HepG2 (cell line): ENCODE data around the gene ARMC8. TPM values are rescaled to one million over a fixed set of nuclear protein-coding genes. Genes with fewer than 3 reads are reported as not detected.

Source experiments
- ATAC-seq: fragments of 200-7000 bp; cut with Tn5 transposase; 3 replicates; pipeline ENCODE4 v1.9.1; 2020; ENCODE audit warnings: mild to moderate bottlenecking, moderate library complexity
- BruUV-seq: library from RNA; stranded (reverse); fragments of 400-500 nt; replicated peaks from 2 replicates; lab custom pipeline; 2021; lab: Mats Ljungman, UMichigan
- CTCF ChIA-PET: fragments of 300-600 bp; formaldehyde crosslinking; extraction: SDS; loops from one replicate; lab custom pipeline; 2021; ENCODE audit warnings: low total read pairs, inconsistent platforms, low intra/inter-chr PET ratio; lab: Yijun Ruan, JAX
- POLR2A ChIA-PET: fragments of 350-600 bp; sonication (Branson Sonifier 250); formaldehyde crosslinking; loops from one replicate; lab custom pipeline; 2020; ENCODE audit warnings: antibody characterized with exemption, inconsistent platforms; lab: Yijun Ruan, JAX
- DNase-seq: peaks from one replicate; pipeline ENCODE4 v3.0.0-alpha.2; 2015; ENCODE audit warnings: low spot score
- FAIRE-seq: peaks from 3 replicates; lab custom pipeline; 2011; peaks lifted over from hg19 to GRCh38; lab: Jason Lieb, UNC
- H2AFZ ChIP-seq: one replicate; pipeline ENCODE4 v1.6.1; 2011; ENCODE audit warnings: low read length, inconsistent platforms
- H3K27ac ChIP-seq: fragments of 300-600 bp; 3 replicates; pipeline ENCODE4 v1.8.0; 2011; ENCODE audit warnings: mixed run types, mild to moderate bottlenecking, mixed read lengths, low read length, inconsistent platforms; ENCODE audit not compliant: insufficient read depth; ENCODE audit errors: extremely low read length
- H3K27me3 ChIP-seq, 2 experiments: fragments of 200-600 bp in 1 of 2; 2 replicates in 1 of 2; 3 replicates in 1 of 2; pipeline versions ENCODE4 v1.6.0 to v1.8.0; 2011; ENCODE audit warnings: low read length in 2 of 2, mild to moderate bottlenecking in 2 of 2, moderate library complexity in 2 of 2, inconsistent platforms in 1 of 2; ENCODE audit not compliant: insufficient read depth in 2 of 2, control insufficient read depth in 1 of 2
- H3K36me3 ChIP-seq, 2 experiments: fragments of 200-600 bp in 1 of 2; replicated peaks in 1 of 2; 2 replicates in 1 of 2; 3 replicates in 1 of 2; pipeline versions ENCODE4 v1.5.1 to v1.8.0; 2011; ENCODE audit warnings: low read length in 2 of 2, inconsistent platforms in 1 of 2; ENCODE audit not compliant: insufficient read depth in 2 of 2, control insufficient read depth in 1 of 2
- H3K4me1 ChIP-seq: 2 replicates; pipeline ENCODE4 v1.5.1; 2012; ENCODE audit warnings: low read length, inconsistent platforms; ENCODE audit not compliant: insufficient read depth
- H3K4me2 ChIP-seq: 2 replicates; pipeline ENCODE4 v1.6.0; 2011; ENCODE audit warnings: low read depth, low read length, inconsistent platforms
- H3K4me3 ChIP-seq, 3 experiments: fragments of 200-600 bp in 1 of 3; sonication (generic), shearing (Covaris generic) in 1 of 3; replicated peaks in 1 of 3; 2 replicates each; pipeline ENCODE4 v1.5.1; 2011 to 2016; ENCODE audit warnings: low read length in 3 of 3, inconsistent platforms in 2 of 3, low read depth in 2 of 3, mild to moderate bottlenecking in 2 of 3, control low read depth in 1 of 3, mixed read lengths in 1 of 3; ENCODE audit not compliant: insufficient read depth in 1 of 3
- H3K79me2 ChIP-seq: one replicate; pipeline ENCODE4 v1.6.1; 2011; ENCODE audit warnings: low read length, inconsistent platforms; ENCODE audit not compliant: insufficient read depth
- H3K9ac ChIP-seq: 2 replicates; pipeline ENCODE4 v1.6.0; 2011; ENCODE audit warnings: mild to moderate bottlenecking, low read depth, low read length, inconsistent platforms; ENCODE audit not compliant: insufficient read depth
- H3K9me3 ChIP-seq: 2 replicates; pipeline ENCODE4 v1.5.1; 2012; ENCODE audit warnings: mild to moderate bottlenecking, low read length
- H4K20me1 ChIP-seq: 2 replicates; pipeline ENCODE4 v1.6.0; 2011; ENCODE audit warnings: inconsistent platforms, mild to moderate bottlenecking, low read length, moderate library complexity; ENCODE audit not compliant: insufficient read depth
- DNMT3B ChIP-seq: conservative IDR thresholded peaks from 2 replicates; pipeline ENCODE4 v1.6.1; 2016; ENCODE audit warnings: missing biosample characterization, control low read depth
- HDAC6 ChIP-seq: fragments of 200-600 bp; sonication (generic); IDR thresholded peaks from 2 replicates; pipeline ENCODE4 v1.7.0; 2017; ENCODE audit warnings: mild to moderate bottlenecking, antibody characterized with exemption, low read length, low read depth
- HHEX ChIP-seq: IDR thresholded peaks from 2 replicates; pipeline ENCODE4 v1.6.1; 2016; ENCODE audit warnings: control low read depth
- HNRNPH1 ChIP-seq: fragments of 200-400 bp; formaldehyde crosslinking; optimal IDR thresholded peaks from 2 replicates; pipeline ENCODE3; 2017; ENCODE audit warnings: mild to moderate bottlenecking, low read depth, low read length
- MED13 ChIP-seq: sonication (generic); formaldehyde crosslinking; IDR thresholded peaks from 2 replicates; pipeline ENCODE4 v1.5.0; 2020; ENCODE audit warnings: missing genetic modification reagents
- MNT ChIP-seq: fragments of 450-650 bp; IDR thresholded peaks from 2 replicates; pipeline ENCODE4 v1.6.1; 2016
- MZF1 ChIP-seq: sonication (generic); formaldehyde crosslinking; IDR thresholded peaks from 2 replicates; pipeline ENCODE4 v1.8.1; 2023; ENCODE audit warnings: mild to moderate bottlenecking, missing genetic modification reagents, borderline replicate concordance
- PLSCR1 ChIP-seq: sonication (generic); formaldehyde crosslinking; IDR thresholded peaks from 2 replicates; pipeline ENCODE4 v1.5.0; 2020; ENCODE audit warnings: missing genetic modification reagents, mild to moderate bottlenecking, borderline replicate concordance
- SATB2 ChIP-seq: sonication (generic); formaldehyde crosslinking; IDR thresholded peaks from 2 replicates; pipeline ENCODE4 v1.5.0; 2020; ENCODE audit warnings: missing genetic modification reagents
- SKIL ChIP-seq: sonication (generic); formaldehyde crosslinking; IDR thresholded peaks from 2 replicates; pipeline ENCODE4 v1.8.0; 2022; ENCODE audit warnings: missing genetic modification reagents, mild to moderate bottlenecking, moderate library complexity, borderline replicate concordance
- SRY ChIP-seq: sonication (generic); formaldehyde crosslinking; IDR thresholded peaks from 2 replicates; pipeline ENCODE4 v1.8.0; 2022; ENCODE audit warnings: mild to moderate bottlenecking, missing genetic modification reagents
- ZBTB26 ChIP-seq: IDR thresholded peaks from 2 replicates; pipeline ENCODE4 v1.6.1; 2016; ENCODE audit warnings: missing compliant biosample characterization, missing genetic modification reagents, borderline replicate concordance
- ZFP41 ChIP-seq: sonication (generic); formaldehyde crosslinking; IDR thresholded peaks from 2 replicates; pipeline ENCODE4 v1.4.0; 2020; ENCODE audit warnings: mild to moderate bottlenecking, missing genetic modification reagents, borderline replicate concordance
- ZNF816 ChIP-seq: sonication (generic); formaldehyde crosslinking; IDR thresholded peaks from 2 replicates; pipeline ENCODE4 v1.8.0; 2022; ENCODE audit warnings: missing genetic modification reagents, mild to moderate bottlenecking, borderline replicate concordance
- ZXDC ChIP-seq: sonication (generic); formaldehyde crosslinking; IDR thresholded peaks from 2 replicates; pipeline ENCODE4 v1.5.0; 2020; ENCODE audit warnings: mild to moderate bottlenecking, missing genetic modification reagents
- WGBS: methylation state at CpG from one replicate; pipeline ENCODE4 v1.1.6; 2017; ENCODE audit warnings: low lambda C conversion rate; 5-methylcytosine and 5-hydroxymethylcytosine counted together
- in situ Hi-C: cut with HindIII; loops from 2 replicates; pipeline ENCODE4 v1.10.0; 2017; ENCODE audit warnings: low pct_unique_long_range_greater_than_20kb; ENCODE audit not compliant: extremely low pct_ligation_motif_present
- intact Hi-C: fragments of 100-400 bp; cut with micrococcal nuclease; formaldehyde crosslinking; loops from one replicate; pipeline ENCODE4 v1.10.0; 2022; ENCODE audit not compliant: unreplicated experiment
- polyA plus RNA-seq, 8 experiments: library from polyadenylated mRNA; depleted of rRNA in 3 of 8; stranded (reverse) in 7 of 8; unstranded in 1 of 8; fragments of >200 nt; fragmentation: Illumina TruSeq in 4 of 8; extraction: Trizol in 4 of 8; gene quantifications; 2 replicates each; pipeline versions ENCODE4 v1.2.1 to v1.2.3, GENCODE V29; 2011 to 2016; ENCODE audit warnings: low read depth in 4 of 8, missing spikeins in 1 of 8, mixed read lengths in 1 of 8; ENCODE audit not compliant: insufficient read depth in 1 of 8
- total RNA-seq, 5 experiments: library from RNA; depleted of rRNA; stranded (reverse); fragments of >200 nt; fragmentation: Illumina TruSeq; extraction: Trizol; gene quantifications; 2 replicates each; pipeline ENCODE4 v1.2.3, GENCODE V29; 2016; ENCODE audit warnings: low read depth in 1 of 5

Gene ARMC8
- total and polyA plus RNA-seq, 2 of the 13 experiments (the other 11 are each of a cell fraction or from before 2014, with no cell fraction given), result 38.9 to 55.3 TPM

- no peak for TF ChIP-seq ZBTB26 (CRISPR knock-in tag)
- TF ChIP-seq PLSCR1, result no peak
- no peak for TF ChIP-seq ZXDC
- no peak for TF ChIP-seq MED13
These were observed 102.2 kb downstream of the ARMC8 start (continued) for GRCh38 chr3:138289260-138289659.

GRCh38 chr3:138289701-138290100 lies 102.6 kb downstream of the ARMC8 start:
- Histone ChIP-seq H3K27ac (no peak overlapping the region), H3K27me3 (no peaks in the 10 kb centered on the region), H3K4me1 (no peaks in the 10 kb centered on the region), H3K36me3 (peaks cover 13 to 55% of the 10 kb centered on the region in 2 experiments; a peak in 4 of 5 replicates), H4K20me1 (no peaks in the 10 kb centered on the region), H3K4me3 (no peak overlapping the region), H3K79me2 (no peaks in the 10 kb centered on the region), H3K9me3 (no peaks in the 10 kb centered on the region), H2AFZ (no peak overlapping the region), H3K9ac (no peak overlapping the region), H3K4me2 (no peak overlapping the region)
- FAIRE-seq, result no peak
- in situ Hi-C loops (no loop called here), intact Hi-C loops (no loop called here)
- no TSS peak for BruUV-seq
- no peak for ATAC-seq
- ChIA-PET CTCF (no interaction called here), POLR2A (no interaction called here)
- no peak for DNase-seq
- WGBS, result 98% methylated on average over 3 of the region's 3 CpGs
- no peak for TF ChIP-seq ZNF816 (CRISPR knock-in tag)
- no peak for TF ChIP-seq ZFP41 (CRISPR knock-in tag)
- no peak for TF ChIP-seq HDAC6
- TF ChIP-seq HHEX, result no peak
- TF ChIP-seq DNMT3B (CRISPR knock-in tag), result no peak
- TF ChIP-seq SATB2 (CRISPR knock-in tag), result no peak
- TF ChIP-seq MNT, result no peak
- TF ChIP-seq MZF1 (CRISPR knock-in tag), result no peak
- TF ChIP-seq SRY (CRISPR knock-in tag), result no peak
- no peak for TF ChIP-seq SKIL (CRISPR knock-in tag)
- no peak for TF ChIP-seq HNRNPH1
